Measurements from ENCODE around the gene KIF4A.

KIF4A gene

GRCh38 chrX:70436343-70436742 is 146.4 kb downstream of the KIF4A start:
- Histone ChIP-seq H3K27me3 (ENCODE audit: control insufficient read depth, insufficient read depth, low read length) (no peaks in the 10 kb centered on the region), H3K36me3 (ENCODE audit: control insufficient read depth, insufficient read depth, low read length) (no peaks in the 10 kb centered on the region)
- no peak for TF ChIP-seq CTCF (IDR thresholded peaks at IDR 0.05)

GRCh38 chrX:70437011-70437410 is 147.1 kb downstream of the KIF4A start:
- Histone ChIP-seq H3K27ac (no peak overlapping the region), H3K4me1 (peaks cover 5% of the 10 kb centered on the region), H2AFZ (no peak overlapping the region), H3K79me2 (no peaks in the 10 kb centered on the region), H3K4me3 (ENCODE audit: low read depth, low read length) (no peak overlapping the region), H3K9ac (no peak overlapping the region), H3K27me3 (ENCODE audit: control insufficient read depth, insufficient read depth, low read length) (no peaks in the 10 kb centered on the region), H3K36me3 (ENCODE audit: control insufficient read depth, insufficient read depth, low read length) (no peaks in the 10 kb centered on the region), H3K4me2 (ENCODE audit: low read length) (no peak overlapping the region), H3K9me3 (ENCODE audit: control insufficient read depth, low read length) (no peaks in the 10 kb centered on the region)
- no peak for TF ChIP-seq CTCF (IDR thresholded peaks at IDR 0.05)

More at GRCh38 chrX:70436343-70436742, 146.4 kb downstream of the KIF4A start:
- Histone ChIP-seq H3K79me2 (no peaks in the 10 kb centered on the region), H3K9ac (no peak overlapping the region), H3K9me3 (ENCODE audit: control insufficient read depth, low read length) (no peaks in the 10 kb centered on the region), H3K4me3 (ENCODE audit: low read depth, low read length) (no peak overlapping the region), H3K4me2 (ENCODE audit: low read length) (no peak overlapping the region), H3K4me1 (peaks cover 5% of the 10 kb centered on the region), H2AFZ (no peak overlapping the region), H3K27ac (no peak overlapping the region)

- no peak overlapping the region for H2AFZ ChIP-seq
- H3K9ac ChIP-seq = no peak overlapping the region
- H3K4me3 ChIP-seq (ENCODE audit: low read depth, low read length) = no peak overlapping the region
- H3K9me3 ChIP-seq (ENCODE audit: control insufficient read depth, low read length) = no peaks in the 10 kb centered on the region
- no peaks in the 10 kb centered on the region for H3K79me2 ChIP-seq
- H3K27me3 ChIP-seq (ENCODE audit: control insufficient read depth, insufficient read depth, low read length) = no peaks in the 10 kb centered on the region
- H3K36me3 ChIP-seq (ENCODE audit: control insufficient read depth, insufficient read depth, low read length) = no peaks in the 10 kb centered on the region
- peaks cover 5% of the 10 kb centered on the region for H3K4me1 ChIP-seq
- no peak overlapping the region for H3K27ac ChIP-seq
- no peak overlapping the region for H3K4me2 ChIP-seq (ENCODE audit: low read length)
- TF ChIP-seq CTCF (IDR thresholded peaks at IDR 0.05) = no peak
Measured at GRCh38 chrX:70437921-70438665, 148.2 kb downstream of the KIF4A start.

- Histone ChIP-seq H2AFZ (no peak overlapping the region), H3K27ac (no peak overlapping the region), H3K4me3 (ENCODE audit: low read depth, low read length) (no peak overlapping the region), H3K9ac (no peak overlapping the region), H3K9me3 (ENCODE audit: control insufficient read depth, low read length) (no peaks in the 10 kb centered on the region), H3K4me1 (no peaks in the 10 kb centered on the region), H3K27me3 (ENCODE audit: control insufficient read depth, insufficient read depth, low read length) (no peaks in the 10 kb centered on the region), H3K79me2 (no peaks in the 10 kb centered on the region), H3K36me3 (ENCODE audit: control insufficient read depth, insufficient read depth, low read length) (no peaks in the 10 kb centered on the region), H3K4me2 (ENCODE audit: low read length) (no peak overlapping the region)
- no peak for TF ChIP-seq CTCF (IDR thresholded peaks at IDR 0.05)
Measured at GRCh38 chrX:70439016-70439415, 149.1 kb downstream of the KIF4A start.

GRCh38 chrX:70442224-70442623 is 152.3 kb downstream of the KIF4A start:
- no peaks in the 10 kb centered on the region for H3K27me3 ChIP-seq (ENCODE audit: control insufficient read depth, insufficient read depth, low read length)
- H2AFZ ChIP-seq = no peak overlapping the region
- H3K27ac ChIP-seq = no peak overlapping the region
- H3K4me1 ChIP-seq = no peaks in the 10 kb centered on the region
- no peaks in the 10 kb centered on the region for H3K36me3 ChIP-seq (ENCODE audit: control insufficient read depth, insufficient read depth, low read length)
- TF ChIP-seq CTCF (IDR thresholded peaks at IDR 0.05) = no peak
- no peak overlapping the region for H3K4me2 ChIP-seq (ENCODE audit: low read length)
- H3K4me3 ChIP-seq (ENCODE audit: low read depth, low read length) = no peak overlapping the region
- H3K9ac ChIP-seq = no peak overlapping the region
- no peaks in the 10 kb centered on the region for H3K9me3 ChIP-seq (ENCODE audit: control insufficient read depth, low read length)
- no peaks in the 10 kb centered on the region for H3K79me2 ChIP-seq
